ENCODE data around the gene KIF27. TPM values are rescaled to one million over a fixed set of nuclear protein-coding genes. Genes with fewer than 3 reads are reported as not detected.

KIF27 gene
- total and polyA plus RNA-seq, 10 of the 15 experiments (the other 5 are each of a cell fraction or from before 2014, with no cell fraction given) = 0.64 to 3.3 (median 1.3) TPM

Small RNAs within 50 kb of the gene (microRNA-seq; reads per million reads assigned to microRNA genes)
- gene MIR7-1 = 365 reads per million, percentile 83 among the genes with 10 or more reads in this experiment

Other genes with a start within 250 kb of the KIF27 start
- gene UBQLN1, start 213.5 kb downstream of the KIF27 start, total RNA-seq (2014; rRNA removed) = 66.3 and 66.5 TPM in 2 replicates
- gene UBQLN1, start 213.5 kb downstream of the KIF27 start, total RNA-seq (2014; rRNA removed; fragmentation: Illumina TruSeq; extraction: Trizol) = 44.5 and 47.0 TPM in 2 replicates
- 65.4 and 71.6 TPM in 2 replicates for gene UBQLN1, start 213.5 kb downstream of the KIF27 start, total RNA-seq (2021)
- 115 and 118 TPM in 2 replicates for gene UBQLN1, start 213.5 kb downstream of the KIF27 start, polyA plus RNA-seq (2011; rRNA removed)
- gene UBQLN1, start 213.5 kb downstream of the KIF27 start, polyA plus RNA-seq (2014; fragmentation: Illumina TruSeq; extraction: Trizol) = 65.9 and 72.9 TPM in 2 replicates
- 10 to 100 TPM; 12.4 to 15.0 TPM for gene UBQLN1, start 213.5 kb downstream of the KIF27 start, polyA plus RNA-seq (2014; fragmentation: Nextera tagmentation; extraction: Ambion mirVana)
- gene UBQLN1, start 213.5 kb downstream of the KIF27 start, polyA plus RNA-seq (2014; rRNA removed) = 62.0 and 74.7 TPM in 2 replicates
- gene UBQLN1, start 213.5 kb downstream of the KIF27 start, polyA plus RNA-seq (2016; fragmentation: Nextera tagmentation; extraction: Ambion mirVana) = 10 to 100 TPM; 76.2 to 81.2 TPM
- 1.6 and 2.2 TPM in 2 replicates for gene GKAP1, start 103.7 kb downstream of the KIF27 start, total RNA-seq (2014; rRNA removed)
- 3.1 and 3.6 TPM in 2 replicates for gene GKAP1, start 103.7 kb downstream of the KIF27 start, total RNA-seq (2014; rRNA removed; fragmentation: Illumina TruSeq; extraction: Trizol)
- 2.0 and 2.3 TPM in 2 replicates for gene GKAP1, start 103.7 kb downstream of the KIF27 start, total RNA-seq (2021)
- 5.1 and 10.1 TPM in 2 replicates for gene GKAP1, start 103.7 kb downstream of the KIF27 start, polyA plus RNA-seq (2011; rRNA removed)
- 3.3 and 3.9 TPM in 2 replicates for gene GKAP1, start 103.7 kb downstream of the KIF27 start, polyA plus RNA-seq (2014; fragmentation: Illumina TruSeq; extraction: Trizol)
- gene GKAP1, start 103.7 kb downstream of the KIF27 start, polyA plus RNA-seq (2014; fragmentation: Nextera tagmentation; extraction: Ambion mirVana) = 1 to 10 TPM in 1 of 2 experiments, under 1 TPM in 1; 0.92 to 1.7 TPM
- gene GKAP1, start 103.7 kb downstream of the KIF27 start, polyA plus RNA-seq (2014; rRNA removed) = 1.7 and 2.7 TPM in 2 replicates
- 1 to 10 TPM; 3.5 to 4.4 TPM for gene GKAP1, start 103.7 kb downstream of the KIF27 start, polyA plus RNA-seq (2016; fragmentation: Nextera tagmentation; extraction: Ambion mirVana)
- 664 and 711 TPM in 2 replicates for gene HNRNPK, start 58.8 kb upstream of the KIF27 start, total RNA-seq (2014; rRNA removed)
- 640 and 686 TPM in 2 replicates for gene HNRNPK, start 58.8 kb upstream of the KIF27 start, total RNA-seq (2014; rRNA removed; fragmentation: Illumina TruSeq; extraction: Trizol)
- gene HNRNPK, start 58.8 kb upstream of the KIF27 start, total RNA-seq (2021) = 605 and 619 TPM in 2 replicates
- 695 and 757 TPM in 2 replicates for gene HNRNPK, start 58.8 kb upstream of the KIF27 start, polyA plus RNA-seq (2011; rRNA removed)
- gene HNRNPK, start 58.8 kb upstream of the KIF27 start, polyA plus RNA-seq (2014; fragmentation: Illumina TruSeq; extraction: Trizol) = 970 and 993 TPM in 2 replicates
- gene HNRNPK, start 58.8 kb upstream of the KIF27 start, polyA plus RNA-seq (2014; fragmentation: Nextera tagmentation; extraction: Ambion mirVana) = 100 to 1,000 TPM; 235 to 307 TPM
- gene HNRNPK, start 58.8 kb upstream of the KIF27 start, polyA plus RNA-seq (2014; rRNA removed) = 793 and 882 TPM in 2 replicates
- 100 to 1,000 TPM; 558 to 640 TPM for gene HNRNPK, start 58.8 kb upstream of the KIF27 start, polyA plus RNA-seq (2016; fragmentation: Nextera tagmentation; extraction: Ambion mirVana)
- gene RMI1, start 59.4 kb upstream of the KIF27 start, total RNA-seq (2014; rRNA removed) = 5.8 and 7.0 TPM in 2 replicates
- gene RMI1, start 59.4 kb upstream of the KIF27 start, total RNA-seq (2014; rRNA removed; fragmentation: Illumina TruSeq; extraction: Trizol) = 22.5 and 22.9 TPM in 2 replicates
- 18.0 and 19.4 TPM in 2 replicates for gene RMI1, start 59.4 kb upstream of the KIF27 start, total RNA-seq (2021)
- 3.6 and 4.9 TPM in 2 replicates for gene RMI1, start 59.4 kb upstream of the KIF27 start, polyA plus RNA-seq (2011; rRNA removed)
- 27.4 and 32.6 TPM in 2 replicates for gene RMI1, start 59.4 kb upstream of the KIF27 start, polyA plus RNA-seq (2014; fragmentation: Illumina TruSeq; extraction: Trizol)
- gene RMI1, start 59.4 kb upstream of the KIF27 start, polyA plus RNA-seq (2014; fragmentation: Nextera tagmentation; extraction: Ambion mirVana) = 10 to 100 TPM; 12.0 to 12.8 TPM
- 7.8 and 8.5 TPM in 2 replicates for gene RMI1, start 59.4 kb upstream of the KIF27 start, polyA plus RNA-seq (2014; rRNA removed)
- 10 to 100 TPM; 28.4 to 34.1 TPM for gene RMI1, start 59.4 kb upstream of the KIF27 start, polyA plus RNA-seq (2016; fragmentation: Nextera tagmentation; extraction: Ambion mirVana)

All from GM12878 (cell line).